SKM-1 treated with dmso at 0.1 percent for 144 hours (cell line): ENCODE measurements around the gene AHNAK.

ENCODE experiments used
- DNase-seq: peaks from one replicate; lab custom pipeline; 2025; ENCODE audit not compliant: unreplicated experiment; lab: John Stamatoyannopoulos, UW

Gene AHNAK

GRCh38 chr11:62498031-62498430 lies 48.6 kb downstream of the AHNAK start:
- DNase-seq = no peak

- DNase-seq = no peak
Measured at GRCh38 chr11:62497132-62497801, 49.3 kb downstream of the AHNAK start.

- DNase-seq = no peak
Measured at GRCh38 chr11:62496676-62497075, 49.9 kb downstream of the AHNAK start.

GRCh38 chr11:62494246-62494645 lies 52.4 kb downstream of the AHNAK start:
- no peak for DNase-seq

GRCh38 chr11:62493801-62494200 lies 52.8 kb downstream of the AHNAK start:
- no peak for DNase-seq

GRCh38 chr11:62492586-62492985 lies 54.0 kb downstream of the AHNAK start:
- DNase-seq = no peak

GRCh38 chr11:62491571-62492329 lies 54.9 kb downstream of the AHNAK start:
- DNase-seq = no peak

GRCh38 chr11:62489204-62489603 lies 57.4 kb downstream of the AHNAK start:
- no peak for DNase-seq

GRCh38 chr11:62487738-62488551 lies 58.7 kb downstream of the AHNAK start:
- DNase-seq = no peak

- DNase-seq = no peak
Measured at GRCh38 chr11:62487136-62487535, 59.5 kb downstream of the AHNAK start.

GRCh38 chr11:62484352-62484751 lies 62.3 kb downstream of the AHNAK start:
- no peak for DNase-seq

GRCh38 chr11:62482753-62483152 lies 63.9 kb downstream of the AHNAK start:
- no peak for DNase-seq

GRCh38 chr11:62479631-62480201 lies 66.9 kb downstream of the AHNAK start:
- no peak for DNase-seq

GRCh38 chr11:62477927-62478326 lies 68.7 kb downstream of the AHNAK start:
- DNase-seq = no peak

- no peak for DNase-seq
Measured at GRCh38 chr11:62472063-62472884, 74.3 kb downstream of the AHNAK start.

- DNase-seq = no peak
Measured at GRCh38 chr11:62471603-62472002, 75.0 kb downstream of the AHNAK start.

- DNase-seq = no peak
Measured at GRCh38 chr11:62468577-62468976, 78.0 kb downstream of the AHNAK start.

GRCh38 chr11:62466444-62466843 lies 80.2 kb downstream of the AHNAK start:
- no peak for DNase-seq

GRCh38 chr11:62464655-62465054 lies 82.0 kb downstream of the AHNAK start:
- DNase-seq = no peak

GRCh38 chr11:62463121-62463542 lies 83.5 kb downstream of the AHNAK start:
- no peak for DNase-seq

GRCh38 chr11:62462508-62462892 lies 84.1 kb downstream of the AHNAK start:
- DNase-seq = no peak
